KMS-11 (cell line): ENCODE results near the gene PKP3.

Source experiments
- H2AFZ ChIP-seq: fragments of 200-600 bp; sonication (generic); 2 replicates; pipeline ENCODE4 v1.6.1; 2016; ENCODE audit warnings: antibody characterized with exemption, mixed run types, low read depth
- H3K27ac ChIP-seq: fragments of 200-600 bp; sonication (generic); 2 replicates; pipeline ENCODE4 v1.6.1; 2016; ENCODE audit warnings: mild to moderate bottlenecking, mixed run types
- H3K27me3 ChIP-seq: fragments of 200-600 bp; sonication (generic); 2 replicates; pipeline ENCODE4 v1.6.1; 2017; ENCODE audit warnings: mild to moderate bottlenecking, low read depth, mixed run types, moderate library complexity; ENCODE audit not compliant: insufficient read depth
- H3K36me3 ChIP-seq: fragments of 200-600 bp; sonication (generic); 2 replicates; pipeline ENCODE4 v1.6.1; 2017; ENCODE audit warnings: mild to moderate bottlenecking, mixed run types; ENCODE audit not compliant: insufficient read depth
- H3K4me1 ChIP-seq: fragments of 200-600 bp; sonication (generic); 2 replicates; pipeline ENCODE4 v1.6.1; 2016; ENCODE audit warnings: mild to moderate bottlenecking, low read depth, mixed run types; ENCODE audit not compliant: poor library complexity, severe bottlenecking
- H3K4me2 ChIP-seq: fragments of 200-600 bp; sonication (generic); 2 replicates; pipeline ENCODE4 v1.7.0; 2016; ENCODE audit warnings: mild to moderate bottlenecking, mixed run types
- H3K4me3 ChIP-seq: fragments of 200-600 bp; sonication (generic); IDR thresholded peaks from 2 replicates; pipeline ENCODE4 v1.6.1; 2017; ENCODE audit warnings: low read depth, low read length, mixed read lengths; ENCODE audit not compliant: insufficient read depth
- H3K79me2 ChIP-seq: fragments of 200-600 bp; sonication (generic); 2 replicates; pipeline ENCODE4 v1.6.1; 2016; ENCODE audit warnings: low read depth, mixed run types; ENCODE audit not compliant: insufficient read depth
- H3K9ac ChIP-seq: fragments of 200-600 bp; sonication (generic); 2 replicates; pipeline ENCODE4 v1.6.1; 2016; ENCODE audit warnings: mild to moderate bottlenecking, mixed run types
- H4K20me1 ChIP-seq: fragments of 200-600 bp; sonication (generic); 2 replicates; pipeline ENCODE4 v1.6.1; 2016; ENCODE audit warnings: mild to moderate bottlenecking, mixed run types; ENCODE audit not compliant: insufficient read depth
- TF ChIP-seq, protein P1 (sequence below): fragments of 200-600 bp; sonication (generic); conservative IDR thresholded peaks from 2 replicates; pipeline ENCODE4 v1.6.1; 2017; ENCODE audit warnings: low read depth, mild to moderate bottlenecking, antibody characterized with exemption, low read length, moderate library complexity, mixed read lengths

Gene PKP3

DNA sequence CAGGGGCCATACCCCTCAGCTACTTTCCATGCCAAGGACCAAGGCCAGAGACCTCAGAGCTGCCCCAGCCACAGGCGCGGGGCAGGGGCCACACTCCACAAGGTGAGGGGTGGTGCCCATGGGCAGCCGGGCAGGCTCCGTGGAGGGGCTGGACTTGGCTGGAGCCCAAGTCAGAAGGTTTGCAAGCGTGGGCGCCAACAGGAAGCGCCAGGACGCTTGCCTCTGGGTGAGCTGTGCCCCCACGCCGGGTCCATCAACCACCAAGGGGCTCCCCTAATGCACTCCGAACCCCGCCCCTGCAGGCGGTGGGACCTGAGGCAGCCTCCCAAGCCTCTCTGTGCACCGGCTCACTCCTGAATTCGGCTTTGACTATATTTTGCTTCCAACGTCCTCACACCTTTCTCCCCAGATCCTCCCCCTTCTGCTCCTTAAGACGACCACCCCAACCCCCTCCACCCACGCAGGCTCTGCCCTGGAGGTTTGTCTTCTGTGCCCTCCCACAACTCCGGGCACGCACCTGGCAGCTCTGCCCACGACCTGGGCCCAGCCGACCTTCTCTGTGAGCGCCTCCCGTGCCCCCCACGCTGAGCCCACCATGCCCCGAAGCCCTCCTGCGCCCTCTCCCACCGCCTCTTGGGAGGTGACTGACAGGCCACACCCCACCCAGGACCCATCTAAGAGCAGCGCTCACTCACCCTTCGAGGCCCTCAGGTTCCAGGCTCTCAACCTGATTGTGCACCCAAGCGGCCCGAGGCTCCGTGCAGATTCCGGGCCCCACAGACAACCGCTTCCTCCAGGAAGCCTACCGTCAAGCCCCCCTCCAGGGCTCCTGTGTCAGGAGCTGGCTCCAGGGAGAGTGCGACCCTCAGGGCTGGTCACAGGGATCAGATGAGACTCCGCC is 2.6 kb upstream of the PKP3 start:
- H3K27me3 ChIP-seq = peaks cover 70% of the 10 kb centered on the region
- no peak overlapping the region for H3K27ac ChIP-seq
- H3K4me2 ChIP-seq = no peak overlapping the region

DNA sequence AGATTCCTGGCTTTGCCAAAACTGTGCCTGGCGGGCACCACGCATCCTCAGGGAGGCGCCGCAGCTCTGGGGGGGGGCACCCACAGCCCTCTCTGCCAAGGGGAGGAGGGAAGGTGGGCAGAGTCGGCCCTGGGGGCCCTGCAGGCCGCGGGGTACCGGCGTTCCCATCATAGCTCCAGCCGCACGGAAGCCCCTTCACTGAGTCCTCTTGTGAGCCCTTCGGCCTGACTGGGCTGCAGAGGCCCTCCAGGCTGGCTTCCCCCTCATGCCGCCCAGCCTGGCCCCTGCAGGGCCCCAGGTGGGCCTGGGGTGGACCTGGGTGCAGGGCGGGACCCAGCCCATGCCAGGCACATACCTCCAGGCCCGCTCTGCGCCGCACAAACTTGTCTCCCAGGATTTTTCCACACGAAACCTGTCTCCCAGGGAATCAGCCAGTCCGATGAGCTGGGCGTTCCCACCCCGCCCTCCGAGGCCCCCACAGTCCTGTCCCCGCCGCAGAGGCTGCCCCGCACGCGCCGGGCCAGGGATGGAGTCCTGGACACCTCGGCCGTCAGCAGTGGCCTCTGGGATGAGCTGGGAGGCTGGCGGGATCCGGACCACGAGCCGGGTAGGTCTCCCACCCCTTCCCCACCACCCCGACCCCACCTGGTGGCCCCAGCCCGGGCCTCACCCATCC is 1.8 kb upstream of the PKP3 start:
- no peaks in the 10 kb centered on the region for H3K4me1 ChIP-seq
- H3K27ac ChIP-seq = no peak overlapping the region
- no peaks in the 10 kb centered on the region for H3K79me2 ChIP-seq
- TF ChIP-seq, protein P1, sequence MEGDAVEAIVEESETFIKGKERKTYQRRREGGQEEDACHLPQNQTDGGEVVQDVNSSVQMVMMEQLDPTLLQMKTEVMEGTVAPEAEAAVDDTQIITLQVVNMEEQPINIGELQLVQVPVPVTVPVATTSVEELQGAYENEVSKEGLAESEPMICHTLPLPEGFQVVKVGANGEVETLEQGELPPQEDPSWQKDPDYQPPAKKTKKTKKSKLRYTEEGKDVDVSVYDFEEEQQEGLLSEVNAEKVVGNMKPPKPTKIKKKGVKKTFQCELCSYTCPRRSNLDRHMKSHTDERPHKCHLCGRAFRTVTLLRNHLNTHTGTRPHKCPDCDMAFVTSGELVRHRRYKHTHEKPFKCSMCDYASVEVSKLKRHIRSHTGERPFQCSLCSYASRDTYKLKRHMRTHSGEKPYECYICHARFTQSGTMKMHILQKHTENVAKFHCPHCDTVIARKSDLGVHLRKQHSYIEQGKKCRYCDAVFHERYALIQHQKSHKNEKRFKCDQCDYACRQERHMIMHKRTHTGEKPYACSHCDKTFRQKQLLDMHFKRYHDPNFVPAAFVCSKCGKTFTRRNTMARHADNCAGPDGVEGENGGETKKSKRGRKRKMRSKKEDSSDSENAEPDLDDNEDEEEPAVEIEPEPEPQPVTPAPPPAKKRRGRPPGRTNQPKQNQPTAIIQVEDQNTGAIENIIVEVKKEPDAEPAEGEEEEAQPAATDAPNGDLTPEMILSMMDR = no peak
- H3K9ac ChIP-seq = no peak overlapping the region
- H4K20me1 ChIP-seq = no peaks in the 10 kb centered on the region
- H3K4me2 ChIP-seq = no peak overlapping the region
- peaks cover 61% of the 10 kb centered on the region for H3K27me3 ChIP-seq
- no peaks in the 10 kb centered on the region for H3K36me3 ChIP-seq
- H3K4me3 ChIP-seq = no peak overlapping the region
- H2AFZ ChIP-seq = no peak overlapping the region

More for the DNA sequence above, 2.6 kb upstream of the PKP3 start:
- Histone ChIP-seq H3K4me1 (no peaks in the 10 kb centered on the region), H3K79me2 (no peaks in the 10 kb centered on the region), H4K20me1 (no peaks in the 10 kb centered on the region), H3K4me3 (no peak overlapping the region), H2AFZ (no peak overlapping the region), H3K36me3 (no peaks in the 10 kb centered on the region), H3K9ac (no peak overlapping the region)
- TF ChIP-seq, protein P1 = no peak

DNA sequence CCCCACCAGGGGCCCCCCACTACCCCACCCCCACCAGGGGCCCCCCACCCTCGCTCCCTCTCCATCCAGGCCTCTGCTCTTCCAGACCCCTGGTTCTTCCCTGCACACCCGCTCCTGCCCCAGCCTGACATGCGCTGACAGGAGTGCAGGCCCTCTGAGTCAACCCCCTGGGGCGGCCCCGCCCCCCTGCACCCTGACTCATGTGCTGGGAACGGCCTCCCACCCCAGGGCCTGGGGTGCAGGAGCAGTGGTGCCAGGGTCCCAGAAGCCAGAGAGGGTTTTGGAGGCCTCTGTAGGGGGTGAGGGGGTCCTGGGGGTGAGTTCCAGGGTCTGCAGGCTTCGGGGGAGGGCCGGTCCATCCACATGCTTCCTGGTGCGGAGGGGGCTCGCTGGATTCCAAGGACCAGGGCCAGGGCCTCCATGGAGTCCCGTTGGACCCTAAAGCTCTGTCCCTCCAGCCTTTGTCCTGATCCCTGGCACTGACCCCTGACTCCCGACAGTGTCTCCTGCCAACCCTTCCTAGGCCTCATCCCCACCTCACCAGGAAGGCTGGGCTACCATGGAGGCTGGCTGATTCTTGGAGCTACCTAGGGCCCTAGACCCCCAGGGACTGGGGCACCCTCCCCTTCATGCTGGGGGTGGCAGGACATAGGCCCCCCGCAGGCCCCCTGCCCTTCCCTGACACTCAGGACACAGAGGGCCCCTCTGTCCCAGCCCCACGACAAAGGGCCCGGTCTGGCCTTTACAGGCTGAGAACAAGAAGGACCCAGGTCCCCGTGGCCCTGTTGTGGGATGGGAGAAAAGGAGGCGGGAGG is 583 bp upstream of the PKP3 start:
- H3K4me1 ChIP-seq = no peaks in the 10 kb centered on the region
- no peak overlapping the region for H3K4me3 ChIP-seq
- no peak overlapping the region for H2AFZ ChIP-seq
- H3K36me3 ChIP-seq = no peaks in the 10 kb centered on the region
- peaks cover 49% of the 10 kb centered on the region for H3K27me3 ChIP-seq
- no peak overlapping the region for H3K27ac ChIP-seq
- no peaks in the 10 kb centered on the region for H3K79me2 ChIP-seq
- H3K4me2 ChIP-seq = no peak overlapping the region
- no peak overlapping the region for H3K9ac ChIP-seq
- no peaks in the 10 kb centered on the region for H4K20me1 ChIP-seq
- TF ChIP-seq, protein P1 = no peak

DNA sequence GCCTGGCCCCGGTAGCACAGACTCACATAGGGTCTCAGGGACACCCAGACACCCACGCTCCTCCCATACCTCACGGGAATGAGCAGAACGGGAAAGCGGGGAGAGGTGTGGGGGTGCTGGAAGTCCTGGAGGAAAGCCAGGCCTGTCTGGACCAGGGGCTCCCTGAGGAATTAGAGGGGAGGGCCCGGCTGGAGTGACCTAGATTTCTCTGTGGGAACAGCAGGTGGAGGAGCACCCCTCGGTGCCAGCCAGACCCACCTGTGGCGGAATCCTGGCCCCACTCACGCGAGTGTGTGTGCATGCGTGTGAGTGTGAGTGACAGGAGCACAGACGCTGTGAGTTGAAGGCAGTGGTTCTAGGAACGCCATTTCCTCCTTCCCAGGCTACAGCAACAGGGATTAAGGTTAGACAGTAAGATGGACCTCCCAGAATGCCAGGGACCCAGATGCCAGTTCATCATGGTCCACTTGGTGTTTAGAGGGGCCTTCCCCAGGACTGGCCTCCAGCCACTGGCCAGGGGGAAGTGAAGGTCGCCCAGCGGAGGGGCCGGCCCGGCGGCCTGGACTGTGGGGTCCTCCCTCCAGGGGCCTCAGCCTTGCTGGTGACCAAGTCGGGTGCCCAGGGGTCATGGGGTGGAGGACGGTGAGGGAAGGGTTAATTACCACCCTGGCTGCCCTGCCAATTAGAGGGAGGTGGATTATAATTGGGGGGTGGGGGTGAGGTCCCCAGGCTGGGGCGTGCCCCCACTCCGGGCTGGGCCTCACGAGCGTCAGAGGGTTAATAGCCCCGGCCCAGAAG is 1.0 kb downstream of the PKP3 start:
- H3K4me1 ChIP-seq = no peaks in the 10 kb centered on the region
- H3K36me3 ChIP-seq = no peaks in the 10 kb centered on the region
- no peak overlapping the region for H3K4me3 ChIP-seq
- no peak overlapping the region for H3K27ac ChIP-seq
- H3K27me3 ChIP-seq = peaks cover 38% of the 10 kb centered on the region
- TF ChIP-seq, protein P1 = no peak
- H3K9ac ChIP-seq = no peak overlapping the region
- no peak overlapping the region for H2AFZ ChIP-seq
- H4K20me1 ChIP-seq = no peaks in the 10 kb centered on the region
- H3K79me2 ChIP-seq = no peaks in the 10 kb centered on the region
- H3K4me2 ChIP-seq = no peak overlapping the region
